Smooth muscle cell (in vitro differentiated cells): Measurements from ENCODE around the gene SP6. TPM values are rescaled to one million over a fixed set of nuclear protein-coding genes. Genes with fewer than 3 reads are reported as not detected.

Experiments
- DNase-seq: peaks from one replicate; lab custom pipeline; 2025; ENCODE audit not compliant: unreplicated experiment; lab: John Stamatoyannopoulos, UW
- H2AFZ ChIP-seq: fragments of 200-600 bp; sonication (generic); 2 replicates; pipeline ENCODE4 v1.6.0; 2016; ENCODE audit warnings: antibody characterized with exemption, low read depth, mild to moderate bottlenecking
- H3F3A ChIP-seq: fragments of 200-600 bp; sonication (generic); 2 replicates; pipeline ENCODE4 v1.6.0; 2017; ENCODE audit warnings: antibody characterized with exemption, low read depth
- H3K27ac ChIP-seq: fragments of 200-600 bp; sonication (generic); 2 replicates; pipeline ENCODE4 v1.5.1; 2016; ENCODE audit warnings: low read depth, mild to moderate bottlenecking
- H3K27me3 ChIP-seq: fragments of 200-600 bp; sonication (generic); 2 replicates; pipeline ENCODE4 v1.6.1; 2016; ENCODE audit warnings: low read depth, mild to moderate bottlenecking
- H3K36me3 ChIP-seq: fragments of 200-600 bp; sonication (generic); 2 replicates; pipeline ENCODE4 v1.5.1; 2016; ENCODE audit warnings: low read depth
- H3K4me1 ChIP-seq: fragments of 200-600 bp; sonication (generic); 2 replicates; pipeline ENCODE4 v1.5.1; 2016; ENCODE audit warnings: low read depth
- H3K4me2 ChIP-seq: fragments of 200-600 bp; sonication (generic); 2 replicates; pipeline ENCODE4 v1.6.0; 2016; ENCODE audit warnings: mild to moderate bottlenecking
- H3K4me3 ChIP-seq: fragments of 200-600 bp; sonication (generic); 2 replicates; pipeline ENCODE4 v1.5.1; 2016; ENCODE audit warnings: mild to moderate bottlenecking
- H3K79me2 ChIP-seq: fragments of 200-600 bp; sonication (generic); 2 replicates; pipeline ENCODE4 v1.6.0; 2016; ENCODE audit warnings: low read depth, mild to moderate bottlenecking
- H3K9ac ChIP-seq: fragments of 200-600 bp; sonication (generic); 2 replicates; pipeline ENCODE4 v1.6.0; 2016; ENCODE audit warnings: low read depth
- H3K9me3 ChIP-seq: fragments of 200-600 bp; sonication (generic); replicated peaks from 2 replicates; pipeline ENCODE4 v1.5.1; 2016; ENCODE audit warnings: low read depth
- H4K20me1 ChIP-seq: fragments of 200-600 bp; sonication (generic); 2 replicates; pipeline ENCODE4 v1.6.0; 2016; ENCODE audit warnings: low read depth
- CTCF ChIP-seq: fragments of 200-600 bp; sonication (generic); IDR thresholded peaks from 2 replicates; pipeline ENCODE4 v1.5.1; 2017; ENCODE audit warnings: borderline replicate concordance, mild to moderate bottlenecking, antibody characterized with exemption; ENCODE audit not compliant: insufficient read depth, poor library complexity, severe bottlenecking
- WGBS: methylation state at CpG from one replicate; pipeline ENCODE4 v1.1.7; 2016; ENCODE audit warnings: low lambda C conversion rate; 5-methylcytosine and 5-hydroxymethylcytosine counted together
- polyA plus RNA-seq: library from polyadenylated mRNA; unstranded; fragments of >200 nt; fragmentation: Nextera tagmentation; extraction: Ambion mirVana; gene quantifications from 2 replicates; pipeline ENCODE4 v1.2.1, GENCODE V29; 2016
- total RNA-seq: library from RNA; depleted of rRNA; stranded (reverse); fragments of >200 nt; gene quantifications from 2 replicates; pipeline ENCODE4 v1.2.3, GENCODE V29; 2014

Gene SP6
- total and polyA plus RNA-seq, 2 experiments from 2014 or later = 9.3 to 10.7 TPM

GRCh38 chr17:47801176-47801765 is 49.7 kb downstream of the SP6 start:
- no peak for TF ChIP-seq CTCF
- no peaks in the 10 kb centered on the region for H3K79me2 ChIP-seq
- no peak for DNase-seq

GRCh38 chr17:47800686-47801085 is 50.3 kb downstream of the SP6 start:
- 85% methylated on average over 12 of the region's 12 CpGs for WGBS
- no peak for TF ChIP-seq CTCF

More at GRCh38 chr17:47801176-47801765, 49.7 kb downstream of the SP6 start:
- peaks cover 15% of the 10 kb centered on the region for H3K27me3 ChIP-seq
- H3K4me3 ChIP-seq = no peak overlapping the region
- no peaks in the 10 kb centered on the region for H3F3A ChIP-seq
- H3K4me1 ChIP-seq = no peaks in the 10 kb centered on the region
- no peak overlapping the region for H2AFZ ChIP-seq
- no peaks in the 10 kb centered on the region for H4K20me1 ChIP-seq
- no peaks in the 10 kb centered on the region for H3K36me3 ChIP-seq
- no peak overlapping the region for H3K27ac ChIP-seq
- no peak overlapping the region for H3K4me2 ChIP-seq
- H3K9ac ChIP-seq = no peak overlapping the region
- WGBS = 75% methylated on average over 4 of the region's 4 CpGs
- H3K9me3 ChIP-seq = no peaks in the 10 kb centered on the region

GRCh38 chr17:47797797-47798196 is 53.2 kb downstream of the SP6 start:
- no peak overlapping the region for H2AFZ ChIP-seq

More at GRCh38 chr17:47800686-47801085, 50.3 kb downstream of the SP6 start:
- Histone ChIP-seq H3K4me2 (no peak overlapping the region), H3K9ac (no peak overlapping the region), H4K20me1 (no peaks in the 10 kb centered on the region), H3K9me3 (no peaks in the 10 kb centered on the region), H3K4me3 (no peak overlapping the region), H3K27ac (no peak overlapping the region), H3K79me2 (no peaks in the 10 kb centered on the region), H3K4me1 (no peaks in the 10 kb centered on the region), H3F3A (no peaks in the 10 kb centered on the region), H3K27me3 (peaks cover 16% of the 10 kb centered on the region), H3K36me3 (no peaks in the 10 kb centered on the region), H2AFZ (no peak overlapping the region)
- no peak for DNase-seq

More at GRCh38 chr17:47797797-47798196, 53.2 kb downstream of the SP6 start:
- Histone ChIP-seq H3K4me1 (no peaks in the 10 kb centered on the region), H3K9ac (no peak overlapping the region), H3F3A (no peaks in the 10 kb centered on the region), H3K79me2 (no peaks in the 10 kb centered on the region), H3K27ac (no peak overlapping the region), H4K20me1 (no peaks in the 10 kb centered on the region), H3K9me3 (no peaks in the 10 kb centered on the region), H3K27me3 (peaks cover 37% of the 10 kb centered on the region), H3K4me2 (no peak overlapping the region), H3K36me3 (no peaks in the 10 kb centered on the region), H3K4me3 (no peak overlapping the region)
- 65% methylated on average over 2 of the region's 2 CpGs for WGBS
- no peak for DNase-seq
- TF ChIP-seq CTCF = no peak

Other genes with a start within 250 kb of the SP6 start
- 242 and 245 TPM in 2 replicates for gene KPNB1, start 201.2 kb downstream of the SP6 start, total RNA-seq
- gene KPNB1, start 201.2 kb downstream of the SP6 start, polyA plus RNA-seq = 78.8 and 83.0 TPM in 2 replicates
- 5.8 and 17.5 TPM in 2 replicates for gene TBKBP1, start 157.0 kb downstream of the SP6 start, total RNA-seq
- gene TBKBP1, start 157.0 kb downstream of the SP6 start, polyA plus RNA-seq = 7.7 and 8.3 TPM in 2 replicates
- gene TBX21, start 117.9 kb downstream of the SP6 start, total RNA-seq = not detected in 2 replicates
- gene TBX21, start 117.9 kb downstream of the SP6 start, polyA plus RNA-seq = not detected in 2 replicates
- gene OSBPL7, start 29.4 kb downstream of the SP6 start, total RNA-seq = 3.7 and 9.2 TPM in 2 replicates
- 6.3 and 8.4 TPM in 2 replicates for gene OSBPL7, start 29.4 kb downstream of the SP6 start, polyA plus RNA-seq
- gene MRPL10, start 19.6 kb downstream of the SP6 start, total RNA-seq = 24.0 and 30.4 TPM in 2 replicates
- 36.6 and 40.4 TPM in 2 replicates for gene MRPL10, start 19.6 kb downstream of the SP6 start, polyA plus RNA-seq
- not detected in 2 replicates for gene LRRC46, start 19.5 kb downstream of the SP6 start, total RNA-seq
- gene LRRC46, start 19.5 kb downstream of the SP6 start, polyA plus RNA-seq = 0.26 and 1.2 TPM in 2 replicates
- 16.0 and 18.6 TPM in 2 replicates for gene SCRN2, start 9.9 kb downstream of the SP6 start, total RNA-seq
- gene SCRN2, start 9.9 kb downstream of the SP6 start, polyA plus RNA-seq = 45.0 and 49.4 TPM in 2 replicates
- 2.4 and 4.7 TPM in 2 replicates for gene SP2, start 45.1 kb upstream of the SP6 start, total RNA-seq
- gene SP2, start 45.1 kb upstream of the SP6 start, polyA plus RNA-seq = 9.0 and 9.4 TPM in 2 replicates
- gene PNPO, start 90.4 kb upstream of the SP6 start, total RNA-seq = 7.6 and 9.3 TPM in 2 replicates
- gene PNPO, start 90.4 kb upstream of the SP6 start, polyA plus RNA-seq = 5.2 and 8.0 TPM in 2 replicates
- not detected in 2 replicates for gene PRR15L, start 106.7 kb upstream of the SP6 start, total RNA-seq
- gene PRR15L, start 106.7 kb upstream of the SP6 start, polyA plus RNA-seq = 0.15 TPM in 1 of 2 replicates, not detected in the other
- gene CDK5RAP3, start 120.0 kb upstream of the SP6 start, total RNA-seq = 79.6 and 85.6 TPM in 2 replicates
- 119 and 121 TPM in 2 replicates for gene CDK5RAP3, start 120.0 kb upstream of the SP6 start, polyA plus RNA-seq
- 70.6 and 91.8 TPM in 2 replicates for gene COPZ2, start 186.6 kb upstream of the SP6 start, total RNA-seq
- 193 and 257 TPM in 2 replicates for gene COPZ2, start 186.6 kb upstream of the SP6 start, polyA plus RNA-seq
- 101 and 103 TPM in 2 replicates for gene NFE2L1, start 197.2 kb upstream of the SP6 start, total RNA-seq
- 61.0 and 67.6 TPM in 2 replicates for gene NFE2L1, start 197.2 kb upstream of the SP6 start, polyA plus RNA-seq